Measurements from ENCODE around the gene ACAT1.
A peak's percentile ranks its signal among the peaks of the same experiment; 100 is the strongest.
"Not testable (repeated sequence)": the region's sequence is repeated elsewhere in the genome, so short reads cannot be mapped to it uniquely, and the experiment has no call there.

The ACAT1 gene

DNA sequence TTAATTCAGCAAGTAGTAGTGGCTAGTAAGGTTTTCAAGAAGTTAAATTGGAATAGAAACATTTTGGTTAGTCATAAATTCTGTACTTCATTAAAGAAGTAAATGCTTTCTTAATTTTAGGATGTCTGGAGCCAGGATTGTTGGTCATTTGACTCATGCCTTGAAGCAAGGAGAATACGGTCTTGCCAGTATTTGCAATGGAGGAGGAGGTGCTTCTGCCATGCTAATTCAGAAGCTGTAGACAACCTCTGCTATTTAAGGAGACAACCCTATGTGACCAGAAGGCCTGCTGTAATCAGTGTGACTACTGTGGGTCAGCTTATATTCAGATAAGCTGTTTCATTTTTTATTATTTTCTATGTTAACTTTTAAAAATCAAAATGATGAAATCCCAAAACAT lies 25.8 kb downstream of the ACAT1 start:
- ATAC-seq: no peak

DNA sequence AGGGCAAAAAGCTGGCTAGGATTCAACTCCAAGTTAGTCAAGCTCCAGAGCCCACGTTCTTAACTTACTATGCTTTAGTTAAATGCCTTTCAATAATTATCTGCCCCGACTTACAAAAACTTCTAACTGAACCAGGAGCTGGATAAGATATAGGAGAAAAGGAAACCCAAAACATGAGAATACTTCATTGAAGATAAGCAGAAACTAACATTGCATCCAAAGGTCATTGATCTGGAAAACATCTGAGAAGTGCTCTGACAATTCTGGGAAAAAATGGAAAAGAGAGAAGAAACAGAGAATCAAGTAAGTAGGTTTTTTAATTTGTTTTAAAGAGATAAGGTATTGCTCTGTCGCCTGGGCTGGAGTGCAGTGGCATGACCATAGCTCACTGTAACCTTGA lies 27.2 kb downstream of the ACAT1 start:
- ATAC-seq: no peak

DNA sequence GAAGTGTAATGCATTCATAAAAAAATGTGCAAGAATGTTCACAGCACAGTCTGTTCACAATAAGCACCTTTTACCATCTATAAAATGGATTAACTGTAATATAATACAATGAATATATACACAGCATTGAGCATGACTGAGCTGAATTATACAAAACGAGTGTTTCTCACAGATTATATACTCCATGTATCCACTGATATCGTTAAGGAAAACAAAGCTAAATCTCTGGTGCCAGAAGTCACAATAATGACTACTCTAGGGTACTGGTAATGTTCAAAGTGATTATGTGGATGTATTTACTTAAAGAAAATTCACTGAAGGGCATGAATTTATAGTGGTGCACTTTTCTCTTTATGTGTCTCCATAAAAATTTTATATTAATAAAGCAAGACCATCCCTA lies 33.2 kb downstream of the ACAT1 start:
- ATAC-seq: no peak

DNA sequence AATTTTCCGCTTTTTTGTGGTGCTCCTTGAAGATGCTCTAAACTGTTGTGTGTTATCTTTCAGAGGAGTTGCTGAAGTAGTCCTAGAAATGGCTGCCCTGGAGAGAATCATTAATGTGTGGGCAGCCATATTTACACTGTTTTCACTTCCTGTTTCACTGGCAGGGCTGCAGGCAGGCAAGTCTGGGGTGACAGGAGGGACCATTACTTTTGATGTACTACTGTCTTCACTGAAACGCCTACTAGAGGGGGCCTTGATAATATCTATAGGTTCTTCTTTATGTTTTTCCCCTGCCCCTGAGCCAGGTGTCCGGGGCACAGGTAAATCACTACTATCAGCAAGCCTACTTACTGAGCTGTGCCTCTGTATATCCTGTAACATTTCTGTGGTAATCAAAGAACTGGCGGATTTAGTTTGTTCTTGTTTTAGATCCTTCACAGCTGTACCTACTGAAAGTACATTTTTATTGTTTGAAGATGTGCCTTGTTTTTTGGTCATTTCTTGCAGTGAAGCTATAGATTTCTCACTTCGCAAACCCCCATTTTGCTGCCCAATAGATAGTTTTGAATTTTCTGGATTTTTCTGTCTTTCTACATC lies 39.7 kb downstream of the ACAT1 start:
- ATAC-seq: peak; percentile 44 to 65

DNA sequence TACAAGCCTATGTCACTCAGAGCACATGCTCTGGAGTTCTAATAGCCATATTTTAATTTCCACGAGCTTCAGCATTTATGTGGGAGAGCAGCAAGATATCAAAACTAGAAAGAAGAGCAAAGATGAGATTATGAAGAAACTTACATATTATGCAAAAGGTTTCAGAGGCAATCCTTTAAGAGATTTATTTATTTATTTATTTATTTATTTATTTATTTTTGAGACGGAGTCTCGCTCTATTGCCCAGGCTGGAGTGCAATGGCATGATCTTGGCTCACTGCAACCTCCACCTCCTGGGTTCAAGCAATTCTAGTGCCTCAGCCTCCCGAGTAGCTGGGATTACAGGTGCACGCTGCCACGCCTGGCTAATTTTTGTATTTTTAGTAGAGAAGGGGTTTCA lies 41.5 kb downstream of the ACAT1 start:
- ATAC-seq: not testable (repeated sequence)

DNA sequence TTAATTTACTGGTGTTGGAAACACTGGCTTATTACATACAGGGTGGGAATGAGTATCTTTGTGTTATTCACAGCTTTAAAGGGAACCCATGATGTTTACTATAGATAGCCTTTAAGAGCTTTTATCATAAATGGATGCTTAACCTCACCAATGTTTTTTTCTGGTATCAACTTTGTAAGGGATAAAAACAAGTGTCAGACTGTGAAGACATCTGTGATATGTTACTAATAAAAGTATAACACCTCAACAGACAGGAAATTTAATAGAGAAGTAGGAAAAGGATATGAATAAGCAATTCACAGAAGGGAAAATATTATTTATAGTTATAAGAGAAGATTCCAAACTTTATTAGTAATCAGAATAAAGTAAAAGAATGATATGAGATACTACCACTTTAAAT lies 46.3 kb downstream of the ACAT1 start:
- ATAC-seq: peak; percentile 56

DNA sequence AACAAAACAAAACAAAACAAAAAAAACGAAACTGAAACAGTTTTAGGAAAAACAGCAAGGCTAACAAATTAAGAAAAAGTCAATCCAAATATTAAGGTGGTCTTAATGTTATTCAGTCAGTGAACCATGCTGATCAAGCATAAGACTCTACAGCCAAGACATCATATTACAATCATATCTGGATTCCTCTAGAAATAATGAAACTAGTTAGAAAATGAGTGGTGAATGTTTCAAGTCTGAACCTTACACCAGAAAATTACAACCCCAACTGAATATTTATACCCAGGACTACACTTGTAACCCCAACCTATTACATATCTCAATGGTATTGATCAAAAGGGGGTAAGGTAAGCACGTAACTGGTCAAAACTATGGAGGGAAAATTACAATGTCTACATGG lies 48.8 kb downstream of the ACAT1 start:
- ATAC-seq: peak; percentile 60 to 74

DNA sequence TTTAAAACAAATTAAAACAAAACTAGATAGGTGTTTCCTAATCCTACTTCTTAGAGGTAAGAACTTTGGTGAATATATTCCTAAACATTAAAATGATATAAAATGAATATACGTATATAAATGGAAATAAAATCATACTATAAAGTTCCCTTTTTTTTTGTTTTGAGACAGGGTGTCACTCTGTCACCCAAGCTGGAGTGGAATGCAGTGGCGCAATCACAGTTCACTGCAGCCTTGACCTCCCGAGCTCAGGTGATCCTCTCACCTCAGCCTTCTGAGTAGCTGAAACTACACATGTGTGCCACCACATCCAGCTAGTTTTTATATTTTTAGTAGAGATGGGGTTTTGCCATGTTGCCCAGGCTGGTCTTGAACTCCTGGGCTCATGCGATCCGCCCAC lies 56.2 kb downstream of the ACAT1 start:
- no peak for ATAC-seq

DNA sequence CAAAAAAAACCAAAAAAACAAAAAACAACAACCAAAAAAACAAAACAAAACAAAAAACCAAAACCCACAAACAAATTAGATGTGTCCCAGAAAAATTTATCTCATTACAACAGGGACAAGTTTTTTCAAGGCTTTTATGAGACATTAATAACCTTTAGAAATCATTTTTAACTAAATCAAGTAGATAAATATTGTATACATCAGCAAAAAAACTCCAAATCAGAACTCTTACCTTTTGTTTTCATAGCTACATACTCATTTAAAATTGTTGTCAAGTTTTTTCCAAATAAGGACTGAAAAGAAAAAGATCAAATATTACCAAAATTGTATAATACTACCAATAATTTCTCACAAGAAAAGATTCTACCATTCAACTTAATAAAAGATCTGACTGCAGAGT lies 72.4 kb downstream of the ACAT1 start:
- ATAC-seq: no peak

DNA sequence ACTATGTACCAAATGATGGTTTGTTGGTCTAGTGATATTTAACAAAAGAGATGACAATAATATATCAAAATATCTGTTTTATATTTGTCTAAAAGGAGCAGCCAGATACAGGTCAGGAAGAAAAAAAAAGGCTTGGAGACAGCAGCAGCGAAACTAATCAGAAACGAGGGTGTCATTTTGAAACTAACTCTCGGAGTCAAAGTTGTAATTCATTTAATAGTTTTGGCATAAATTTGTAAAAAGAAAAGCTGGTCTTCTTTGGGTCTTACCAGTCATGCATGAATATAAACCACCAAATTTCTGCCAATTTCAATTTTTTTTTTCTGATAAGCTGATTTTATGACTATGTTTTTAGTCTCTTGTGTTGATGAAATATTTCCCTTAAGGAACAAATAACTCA lies 75.5 kb downstream of the ACAT1 start:
- peak; percentile 26 to 38 for ATAC-seq

Measured in activated CD4-positive, CD25-positive, alpha-beta regulatory T cell treated with anti-CD3 and anti-CD28 coated beads, Interleukin-2, amount 50 U/mL, for 24 hours (primary cell).